Kidney tubule cell (primary cell): ENCODE data around the gene CRABP2.

Experiments used
- DNase-seq: peaks from one replicate; pipeline ENCODE4 v3.0.0-alpha.2; 2018; ENCODE audit warnings: low spot score

CRABP2 gene

GRCh38 chr1:156690675-156691036 is 14.7 kb downstream of the CRABP2 start:
- DNase-seq, result no peak

- peak; percentile 66 for DNase-seq
These were observed 15.3 kb downstream of the CRABP2 start for GRCh38 chr1:156689953-156690674.

GRCh38 chr1:156689035-156689952 is 16.1 kb downstream of the CRABP2 start:
- DNase-seq, result peak; percentile 91

- DNase-seq, result peak; percentile 83
These were observed 21.1 kb downstream of the CRABP2 start for GRCh38 chr1:156684227-156684782.

- DNase-seq, result no peak
These were observed 23.1 kb downstream of the CRABP2 start for GRCh38 chr1:156682166-156682890.

GRCh38 chr1:156681196-156681960 is 24.0 kb downstream of the CRABP2 start:
- DNase-seq, result no peak

GRCh38 chr1:156680056-156680455 is 25.3 kb downstream of the CRABP2 start:
- DNase-seq, result no peak

GRCh38 chr1:156677616-156678596 is 27.5 kb downstream of the CRABP2 start:
- DNase-seq, result peak; percentile 74

GRCh38 chr1:156676820-156677615 is 28.4 kb downstream of the CRABP2 start, which contains the start of gene NES:
NES (minus strand) TSS chr1:156677407; CDS start chr1:156677264, 143 bp downstream.
- DNase-seq, result no peak

GRCh38 chr1:156676114-156676819 is 29.1 kb downstream of the CRABP2 start:
- DNase-seq, result no peak

GRCh38 chr1:156675210-156676113 is 29.9 kb downstream of the CRABP2 start:
- no peak for DNase-seq

GRCh38 chr1:156673387-156674121 is 31.8 kb downstream of the CRABP2 start:
- no peak for DNase-seq

GRCh38 chr1:156671804-156672203 is 33.6 kb downstream of the CRABP2 start:
- DNase-seq, result no peak

GRCh38 chr1:156670791-156671190 is 34.6 kb downstream of the CRABP2 start:
- DNase-seq, result no peak

- DNase-seq, result no peak
These were observed 35.0 kb downstream of the CRABP2 start for GRCh38 chr1:156670359-156670758.

- no peak for DNase-seq
These were observed 35.6 kb downstream of the CRABP2 start for GRCh38 chr1:156669794-156670193.
